ENCODE measurements around the gene NHSL2.

Gene NHSL2

GRCh38 chrX:72018277-72019112 lies 107.8 kb downstream of the NHSL2 start:
- DNase-seq (ENCODE audit: low spot score) = peak; percentile 73

GRCh38 chrX:72019487-72019886 lies 108.8 kb downstream of the NHSL2 start:
- no peak for DNase-seq (ENCODE audit: low spot score)

DNA sequence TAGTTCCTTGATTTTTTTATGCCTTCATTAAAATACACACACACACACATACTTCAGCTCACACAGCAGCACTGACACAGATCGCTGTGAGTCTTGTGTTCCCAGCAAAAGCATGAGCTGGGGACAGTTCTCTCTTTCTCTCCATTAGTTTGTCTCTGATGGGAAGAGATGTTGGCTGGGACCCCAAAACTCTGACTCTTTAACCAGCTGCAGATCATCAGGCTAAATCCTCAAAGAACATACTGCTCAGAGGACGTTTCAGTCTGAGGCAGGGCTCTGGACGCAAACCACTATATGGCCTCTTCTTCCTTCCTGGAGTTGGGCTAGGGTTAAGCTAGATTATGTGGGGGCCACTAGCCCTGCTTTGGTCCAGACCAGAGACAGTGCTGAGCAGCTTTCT lies 109.6 kb downstream of the NHSL2 start:
- no peak for DNase-seq (ENCODE audit: low spot score)

DNA sequence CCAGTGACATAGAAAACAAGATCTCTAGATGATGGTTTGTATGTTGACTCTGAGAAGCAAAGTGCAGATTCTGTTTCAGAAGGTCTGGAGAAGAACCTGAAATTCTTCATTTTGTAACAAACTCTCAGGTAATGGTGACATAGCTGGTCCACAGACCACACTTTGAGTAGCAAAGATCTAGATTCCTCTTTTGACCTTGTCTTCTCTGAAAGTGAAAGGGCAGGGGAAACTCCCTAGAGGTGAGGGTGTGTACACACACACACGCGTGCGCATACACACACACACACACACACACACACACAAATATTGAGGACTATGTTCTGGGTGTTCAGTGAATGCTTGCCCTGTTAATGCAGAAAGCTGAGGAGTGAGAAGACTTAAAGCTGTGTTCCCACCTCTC lies 110.1 kb downstream of the NHSL2 start:
- DNase-seq (ENCODE audit: low spot score) = no peak

DNA sequence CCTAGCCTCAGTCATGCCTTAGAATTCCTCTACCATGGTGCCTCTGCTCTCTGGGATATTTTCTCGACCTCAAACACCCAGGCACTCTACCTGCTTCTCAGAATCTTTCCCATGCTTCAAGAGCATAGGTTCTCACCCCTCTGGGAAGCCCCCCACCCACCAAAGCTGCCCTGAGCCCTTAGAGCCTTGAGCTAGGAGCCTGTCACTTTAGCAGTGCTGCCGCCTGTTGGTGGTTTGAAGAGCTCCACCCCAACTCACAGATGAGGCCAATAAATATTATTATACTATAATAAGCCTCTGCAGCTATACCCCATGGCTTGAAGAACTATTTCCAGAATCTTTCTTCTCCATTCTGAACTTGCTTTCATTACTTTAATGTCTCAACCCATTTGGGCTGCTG lies 111.3 kb downstream of the NHSL2 start:
- DNase-seq (ENCODE audit: low spot score) = no peak

GRCh38 chrX:72023071-72023470 lies 112.4 kb downstream of the NHSL2 start:
- no peak for DNase-seq (ENCODE audit: low spot score)

DNA sequence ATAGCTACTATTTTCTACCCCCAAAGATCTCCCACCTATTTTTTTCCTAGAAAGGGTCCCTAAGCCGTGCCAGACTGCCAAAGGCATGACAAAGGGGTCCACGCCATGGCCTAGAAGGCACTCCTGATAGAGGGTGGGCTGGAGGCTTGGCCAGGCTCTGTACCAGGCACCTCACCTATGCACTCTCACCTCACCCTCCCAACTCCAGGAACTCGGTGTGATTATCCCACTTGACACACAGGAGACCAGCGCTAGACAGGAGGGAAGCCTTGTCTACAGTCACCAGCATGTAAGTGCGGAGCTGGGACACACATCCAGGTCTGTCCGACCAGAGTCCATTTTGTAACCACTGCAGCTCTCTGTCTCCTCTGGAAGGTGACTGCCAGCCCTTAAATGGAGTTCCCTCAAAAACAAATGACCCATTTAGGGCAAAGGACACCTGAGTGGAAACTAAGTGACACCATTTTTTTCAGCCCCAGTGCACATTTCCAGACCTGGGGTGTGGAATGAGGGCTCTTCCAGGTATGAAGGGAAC lies 114.7 kb downstream of the NHSL2 start:
- DNase-seq (ENCODE audit: low spot score) = no peak

DNA sequence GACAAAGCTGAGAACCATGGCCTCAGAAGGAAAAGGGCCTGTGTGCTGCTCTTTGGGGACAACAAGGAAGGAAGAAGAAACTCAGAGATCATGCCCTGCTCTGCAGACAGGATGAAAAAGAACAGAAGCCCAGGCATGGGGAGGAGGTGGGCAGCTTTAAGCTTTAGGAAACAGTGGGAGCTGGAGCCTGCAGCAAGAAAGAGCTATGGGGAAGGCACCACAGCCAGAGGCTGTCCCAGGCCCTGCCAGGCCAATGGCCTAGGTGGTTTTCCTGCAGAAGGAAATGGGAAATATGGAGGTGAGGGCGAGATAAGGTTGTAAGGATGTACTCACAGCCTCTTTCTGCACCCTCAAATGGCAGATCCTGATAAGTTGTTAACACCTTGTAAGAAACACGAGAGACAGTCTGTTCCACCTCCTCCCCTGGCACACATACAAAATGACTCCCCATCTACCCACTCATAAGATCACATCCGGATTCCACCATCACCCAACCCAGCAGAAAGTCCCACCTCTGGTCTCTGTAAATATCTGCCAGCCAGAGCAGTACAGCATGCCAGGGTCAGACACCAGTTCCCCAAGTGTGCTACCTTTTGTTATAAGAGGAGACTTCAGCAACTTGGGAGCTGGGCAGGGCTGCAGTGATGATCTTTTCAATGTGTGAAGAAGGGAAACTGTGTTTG lies 115.8 kb downstream of the NHSL2 start:
- no peak for DNase-seq (ENCODE audit: low spot score)

DNA sequence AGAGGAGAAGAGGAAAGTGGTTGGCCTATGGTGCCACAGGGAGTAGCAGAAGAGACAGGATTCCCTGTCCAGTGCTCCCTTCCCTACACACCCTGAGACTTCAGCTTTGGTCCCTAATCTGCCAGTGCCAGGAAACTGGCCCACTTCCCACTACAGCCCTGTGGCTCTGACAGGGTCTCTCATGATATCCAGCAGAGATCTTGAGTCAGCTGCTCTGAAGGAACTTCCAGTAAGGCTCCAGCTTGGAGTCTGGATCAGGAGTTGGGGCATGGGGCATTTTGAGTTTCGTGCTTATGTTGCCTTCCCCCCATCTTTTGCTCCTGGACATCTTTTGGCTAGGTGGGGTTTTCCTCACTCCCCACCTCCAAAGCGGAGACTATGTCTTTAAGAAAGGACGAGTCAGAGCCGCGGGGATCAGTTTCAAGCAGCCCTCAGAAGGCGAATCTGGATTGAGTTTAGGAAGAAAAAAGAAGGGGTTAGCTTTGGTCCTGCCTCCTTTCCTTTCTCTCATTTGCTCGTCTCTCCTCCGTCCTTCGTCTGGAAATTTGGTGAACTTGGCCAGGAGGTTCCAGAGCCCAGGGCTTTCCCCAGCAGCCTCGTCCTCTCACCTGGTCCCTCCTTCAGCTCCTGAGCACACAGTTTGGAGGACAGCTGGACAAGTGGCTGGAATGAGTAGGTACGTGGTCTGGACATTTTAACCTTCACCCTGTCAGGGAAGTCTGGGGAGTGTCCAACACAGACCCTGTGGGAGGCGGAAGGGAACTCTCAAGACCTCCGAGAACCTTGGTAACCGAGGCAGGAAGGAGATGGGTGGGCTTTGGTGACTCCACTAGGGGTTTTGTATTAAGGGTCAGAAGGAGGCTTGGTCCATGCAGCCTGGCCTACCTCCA lies 116.6 kb downstream of the NHSL2 start:
- DNase-seq (ENCODE audit: low spot score) = no peak

- no peak for DNase-seq (ENCODE audit: low spot score)
These were observed 117.3 kb downstream of the NHSL2 start for GRCh38 chrX:72027914-72028307.

DNA sequence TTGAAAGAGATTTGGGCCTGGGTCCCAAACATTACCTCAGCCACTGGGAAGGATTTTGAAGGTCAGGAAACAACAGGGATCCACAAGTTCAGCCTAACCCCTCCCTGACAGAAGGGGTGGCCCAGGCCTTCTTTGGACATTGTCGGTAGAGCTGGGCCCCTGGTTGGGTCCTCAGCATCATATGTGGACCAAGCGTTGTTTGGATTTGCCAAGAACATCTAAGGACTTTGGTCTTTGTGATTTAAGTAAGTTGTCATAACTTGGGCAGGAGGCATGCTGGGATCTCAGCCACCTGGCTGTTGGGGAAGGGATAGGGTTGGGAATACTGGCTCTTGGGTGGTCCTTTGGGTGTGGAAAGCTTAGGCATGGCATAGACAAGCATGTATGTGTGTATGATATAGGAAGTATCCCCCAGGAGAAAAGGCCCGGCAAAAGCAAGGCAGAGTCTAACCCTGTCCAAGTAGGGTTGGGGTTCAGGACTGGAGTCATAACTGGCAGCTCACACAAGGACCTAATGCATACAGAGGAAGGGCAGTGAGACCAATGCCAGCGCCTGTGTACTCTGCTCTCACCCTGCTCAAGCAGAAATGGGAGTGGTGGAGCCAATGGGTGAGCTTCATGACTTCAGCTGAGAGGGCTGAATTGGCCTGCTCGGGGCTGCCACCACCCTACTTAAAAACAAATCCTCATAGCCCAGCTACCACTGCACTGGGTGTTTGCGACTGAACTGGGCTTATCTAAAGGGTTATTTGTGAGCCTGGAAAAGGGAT lies 118.2 kb downstream of the NHSL2 start:
- DNase-seq (ENCODE audit: low spot score) = no peak

- DNase-seq (ENCODE audit: low spot score) = peak; percentile 1
These were observed 119.1 kb downstream of the NHSL2 start for GRCh38 chrX:72029483-72030411.

DNA sequence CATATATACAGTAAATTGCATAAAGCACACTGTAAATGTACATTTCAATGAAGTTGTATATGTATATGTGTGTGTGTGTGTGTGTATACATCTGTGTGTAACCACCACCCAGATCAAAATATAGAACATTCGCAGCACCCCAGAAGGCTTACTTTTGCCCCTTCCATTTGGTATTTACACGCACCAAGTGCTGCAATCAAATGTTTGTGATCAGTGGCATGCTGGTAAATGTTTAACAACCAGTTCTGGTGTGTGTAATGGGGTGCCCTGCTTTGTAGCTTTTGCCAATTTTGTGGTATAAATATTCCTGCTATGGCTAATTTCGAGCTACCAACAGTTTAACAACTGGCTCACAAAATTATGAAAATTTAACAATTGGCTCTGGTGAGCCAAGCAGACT lies 119.8 kb downstream of the NHSL2 start:
- DNase-seq (ENCODE audit: low spot score) = no peak

- DNase-seq (ENCODE audit: low spot score) = no peak
These were observed 120.5 kb downstream of the NHSL2 start for GRCh38 chrX:72031118-72031517.

DNA sequence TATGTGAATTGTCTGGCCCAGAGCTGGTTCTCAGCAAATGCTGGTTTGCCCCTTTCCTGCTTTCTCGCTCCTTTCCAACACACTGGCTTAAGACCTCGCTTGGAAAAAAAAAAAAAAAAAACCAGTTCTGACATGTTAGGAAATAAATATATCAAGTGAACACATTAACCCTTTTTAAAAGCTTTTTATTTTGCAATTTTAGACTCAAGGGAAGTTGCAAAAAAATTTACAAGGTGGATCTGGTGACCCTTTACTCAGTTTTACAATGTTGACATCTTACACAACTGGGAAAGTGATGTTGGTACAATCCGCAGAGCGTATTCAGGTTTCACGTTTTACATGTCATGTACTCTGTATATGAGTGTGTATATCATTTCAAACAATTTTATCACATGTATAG lies 121.0 kb downstream of the NHSL2 start:
- no peak for DNase-seq (ENCODE audit: low spot score)

DNA sequence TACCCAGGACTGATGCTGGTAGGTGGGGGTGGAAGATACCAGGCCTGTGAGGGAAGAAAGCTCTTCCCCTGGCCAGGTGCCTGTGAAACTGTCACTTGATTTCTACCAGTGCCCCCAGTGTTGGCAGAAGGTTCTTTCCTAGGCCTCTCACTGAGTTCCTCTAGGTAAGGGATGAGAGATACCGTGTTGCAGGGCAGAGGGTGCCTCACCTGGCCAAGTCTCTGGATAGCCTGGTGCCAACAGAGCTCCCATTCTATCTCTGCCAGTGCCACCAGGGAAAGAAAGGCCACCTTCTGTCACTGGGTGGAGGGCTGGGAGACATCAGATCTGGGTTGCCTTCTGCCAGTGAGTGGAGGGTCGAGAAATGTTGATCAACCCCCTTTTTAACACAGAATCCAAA lies 127.0 kb downstream of the NHSL2 start:
- DNase-seq (ENCODE audit: low spot score) = no peak

GRCh38 chrX:72038016-72038415 lies 127.4 kb downstream of the NHSL2 start:
- no peak for DNase-seq (ENCODE audit: low spot score)

GRCh38 chrX:72038868-72039267 lies 128.2 kb downstream of the NHSL2 start:
- no peak for DNase-seq (ENCODE audit: low spot score)

DNA sequence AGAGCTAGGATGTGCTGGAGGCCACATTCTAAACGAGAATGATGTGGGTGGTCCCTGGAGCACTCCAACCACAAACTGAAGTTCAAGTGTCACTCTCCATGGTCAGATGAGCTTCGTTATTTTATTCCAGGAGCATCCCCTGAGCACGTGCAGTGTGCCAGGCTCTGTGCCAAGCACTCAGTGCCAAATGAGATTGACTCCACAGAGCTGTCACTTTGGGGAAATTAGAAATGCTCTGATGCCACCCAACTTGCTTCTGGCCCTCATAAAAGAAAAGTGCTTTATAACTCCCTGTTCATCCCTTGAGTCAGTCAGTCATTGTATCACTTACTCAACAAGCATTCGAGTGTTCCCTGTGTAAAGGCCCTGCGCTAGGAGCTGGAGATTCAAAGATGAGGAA lies 129.9 kb downstream of the NHSL2 start:
- DNase-seq (ENCODE audit: low spot score) = no peak

- no peak for DNase-seq (ENCODE audit: low spot score)
These were observed 130.5 kb downstream of the NHSL2 start for GRCh38 chrX:72041176-72041575.
